Activated naive CD4-positive, alpha-beta T cell treated with anti-CD3 and anti-CD28 coated beads for 36 hours (primary cell): Measurements from ENCODE around the gene GRM3. TPM values are rescaled to one million over a fixed set of nuclear protein-coding genes. Genes with fewer than 3 reads are reported as not detected.

Source experiments
- CTCF ChIA-PET: fragments of 350-600 bp; sonication (Branson Sonifier 250); formaldehyde crosslinking; loops from one replicate; lab custom pipeline; 2021; ENCODE audit warnings: antibody characterized with exemption; lab: Charles Lee
- DNase-seq: peaks from one replicate; pipeline ENCODE4 v3.0.0-alpha.2; 2020
- H3K27ac Mint-ChIP-seq: one replicate; pipeline ENCODE4 v1.8.0; 2021; ENCODE audit warnings: mild to moderate bottlenecking, mixed read lengths
- H3K27me3 Mint-ChIP-seq: one replicate; pipeline ENCODE4 v1.8.0; 2021; ENCODE audit warnings: low read depth, mixed read lengths
- H3K36me3 Mint-ChIP-seq: one replicate; pipeline ENCODE4 v1.8.0; 2021; ENCODE audit warnings: low read depth, mixed read lengths
- H3K4me1 Mint-ChIP-seq: one replicate; pipeline ENCODE4 v1.8.0; 2021; ENCODE audit warnings: low read depth, mixed read lengths
- H3K4me3 Mint-ChIP-seq: one replicate; pipeline ENCODE4 v1.8.0; 2021; ENCODE audit warnings: mild to moderate bottlenecking, moderate library complexity, mixed read lengths
- H3K9me3 Mint-ChIP-seq: one replicate; pipeline ENCODE4 v1.8.0; 2021; ENCODE audit warnings: mixed read lengths
- intact Hi-C: fragments of 100-400 bp; cut with micrococcal nuclease; formaldehyde crosslinking; loops from one replicate; pipeline ENCODE4 v1.15.1; 2023
- total RNA-seq, 2 experiments: library from RNA; stranded (reverse); gene quantifications; one replicate each; pipeline ENCODE4 v1.2.3, GENCODE V29; 2021

The GRM3 gene
- total RNA-seq, 2 experiments from 2014 or later: not detected

- Mint-ChIP-seq H3K27ac (no peak overlapping the region), H3K9me3 (no peaks in the 10 kb centered on the region), H3K4me1 (no peaks in the 10 kb centered on the region), H3K4me3 (no peak overlapping the region), H3K36me3 (no peaks in the 10 kb centered on the region), H3K27me3 (no peaks in the 10 kb centered on the region)
- no peak for DNase-seq
- intact Hi-C loops: no loop called here
- CTCF ChIA-PET: no interaction called here
Measured at GRCh38 chr7:86884152-86884551, 240.4 kb downstream of the GRM3 start.

GRCh38 chr7:86889501-86889900 is 245.8 kb downstream of the GRM3 start:
- DNase-seq: no peak
- Mint-ChIP-seq H3K27ac (no peak overlapping the region), H3K36me3 (no peaks in the 10 kb centered on the region), H3K27me3 (no peaks in the 10 kb centered on the region), H3K9me3 (no peaks in the 10 kb centered on the region), H3K4me3 (no peak overlapping the region), H3K4me1 (no peaks in the 10 kb centered on the region)
- intact Hi-C loops: no loop called here
- CTCF ChIA-PET: no interaction called here

- CTCF ChIA-PET: no interaction called here
- H3K36me3 Mint-ChIP-seq: peaks cover 3% of the 10 kb centered on the region
- no peaks in the 10 kb centered on the region for H3K4me1 Mint-ChIP-seq
- intact Hi-C loops: no loop called here
- H3K27me3 Mint-ChIP-seq: no peaks in the 10 kb centered on the region
- DNase-seq: no peak
- no peak overlapping the region for H3K4me3 Mint-ChIP-seq
- no peaks in the 10 kb centered on the region for H3K9me3 Mint-ChIP-seq
- no peak overlapping the region for H3K27ac Mint-ChIP-seq
Measured at GRCh38 chr7:86898171-86898570, 254.5 kb downstream of the GRM3 start.

- H3K27ac Mint-ChIP-seq: no peak overlapping the region
- intact Hi-C loops: loop anchor here (10.0 kb wide), 1 partner anchor 426 kb away; no protein-coding TSS in a partner anchor
- no peaks in the 10 kb centered on the region for H3K9me3 Mint-ChIP-seq
- H3K4me1 Mint-ChIP-seq: no peaks in the 10 kb centered on the region
- H3K4me3 Mint-ChIP-seq: no peak overlapping the region
- DNase-seq: no peak
- peaks cover 3% of the 10 kb centered on the region for H3K27me3 Mint-ChIP-seq
- CTCF ChIA-PET: interaction anchor here (0.7 kb wide), 1 partner anchor 527 kb away, joined by 3 read pairs; no protein-coding TSS in a partner anchor
- H3K36me3 Mint-ChIP-seq: peaks cover 3% of the 10 kb centered on the region
Measured at GRCh38 chr7:86900886-86901285, 257.2 kb downstream of the GRM3 start.

- Mint-ChIP-seq H3K36me3 (no peaks in the 10 kb centered on the region), H3K9me3 (no peaks in the 10 kb centered on the region), H3K27me3 (peaks cover 3% of the 10 kb centered on the region), H3K27ac (no peak overlapping the region), H3K4me3 (no peak overlapping the region), H3K4me1 (no peaks in the 10 kb centered on the region)
- intact Hi-C loops: loop anchor here (5.0 to 10.0 kb wide), 2 partner anchors 430 to 1873 kb away; no protein-coding TSS in a partner anchor
- CTCF ChIA-PET: interaction anchor here (0.6 to 1.8 kb wide), 17 partner anchors 9 to 1851 kb away, joined by 3 to 7 read pairs (median 4); no protein-coding TSS in a partner anchor
- DNase-seq: peak; percentile 23
Measured at GRCh38 chr7:86904949-86905834, 261.5 kb downstream of the GRM3 start.

GRCh38 chr7:86908948-86909347 is 265.2 kb downstream of the GRM3 start:
- CTCF ChIA-PET: no interaction called here
- H3K36me3 Mint-ChIP-seq: no peaks in the 10 kb centered on the region
- H3K27me3 Mint-ChIP-seq: peaks cover 3% of the 10 kb centered on the region
- H3K4me1 Mint-ChIP-seq: no peaks in the 10 kb centered on the region
- intact Hi-C loops: loop anchor here (5.0 to 10.0 kb wide), 2 partner anchors 434 to 1877 kb away; no protein-coding TSS in a partner anchor
- no peak overlapping the region for H3K27ac Mint-ChIP-seq
- H3K4me3 Mint-ChIP-seq: no peak overlapping the region
- H3K9me3 Mint-ChIP-seq: no peaks in the 10 kb centered on the region
- DNase-seq: no peak

GRCh38 chr7:86911659-86912058 is 267.9 kb downstream of the GRM3 start:
- Mint-ChIP-seq H3K36me3 (no peaks in the 10 kb centered on the region), H3K27me3 (no peaks in the 10 kb centered on the region), H3K4me1 (peaks cover 5% of the 10 kb centered on the region), H3K9me3 (no peaks in the 10 kb centered on the region), H3K27ac (no peak overlapping the region), H3K4me3 (no peak overlapping the region)
- intact Hi-C loops: no loop called here
- DNase-seq: no peak
- CTCF ChIA-PET: interaction anchor here (0.6 to 1.4 kb wide), 3 partner anchors 237 to 917 kb away, joined by 3 to 9 read pairs (median 4); no protein-coding TSS in a partner anchor

- intact Hi-C loops: loop anchor here (1.0 kb wide), 3 partner anchors 235 to 503 kb away; no protein-coding TSS in a partner anchor
- CTCF ChIA-PET: interaction anchor here (0.7 to 1.7 kb wide), 2 partner anchors 77 to 504 kb away, joined by 3 to 8 read pairs; no protein-coding TSS in a partner anchor
- Mint-ChIP-seq H3K4me1 (peaks cover 5% of the 10 kb centered on the region), H3K27me3 (no peaks in the 10 kb centered on the region), H3K27ac (no peak overlapping the region), H3K4me3 (no peak overlapping the region), H3K36me3 (no peaks in the 10 kb centered on the region), H3K9me3 (no peaks in the 10 kb centered on the region)
- no peak for DNase-seq
Measured at GRCh38 chr7:86913709-86914108, 270.0 kb downstream of the GRM3 start.
